H1 (cell line): ENCODE measurements around the gene ELL.
"Not testable (repeated sequence)": the region's sequence is repeated elsewhere in the genome, so short reads cannot be mapped to it uniquely, and the experiment has no call there.

Experiments
- CEBPB ChIP-seq: IDR thresholded peaks from 2 replicates; pipeline ENCODE4 v1.6.1; 2012; ENCODE audit warnings: low read depth, low read length
- TAF1 ChIP-seq: IDR thresholded peaks from 2 replicates; pipeline ENCODE4 v1.6.1; 2011; ENCODE audit warnings: mild to moderate bottlenecking, low read depth, low read length
- TF ChIP-seq, protein P1 (sequence below), 3 experiments: IDR thresholded peaks; 1 replicate in 2 of 3; 2 replicates in 1 of 3; pipeline versions ENCODE4 v1.5.1 to v1.6.1; 2011; ENCODE audit warnings: low read length in 3 of 3, mild to moderate bottlenecking in 3 of 3, inconsistent platforms in 2 of 3, low read depth in 1 of 3, moderate library complexity in 1 of 3; ENCODE audit not compliant: insufficient read depth in 1 of 3; ENCODE audit errors: control extremely low read depth in 1 of 3

DNA sequence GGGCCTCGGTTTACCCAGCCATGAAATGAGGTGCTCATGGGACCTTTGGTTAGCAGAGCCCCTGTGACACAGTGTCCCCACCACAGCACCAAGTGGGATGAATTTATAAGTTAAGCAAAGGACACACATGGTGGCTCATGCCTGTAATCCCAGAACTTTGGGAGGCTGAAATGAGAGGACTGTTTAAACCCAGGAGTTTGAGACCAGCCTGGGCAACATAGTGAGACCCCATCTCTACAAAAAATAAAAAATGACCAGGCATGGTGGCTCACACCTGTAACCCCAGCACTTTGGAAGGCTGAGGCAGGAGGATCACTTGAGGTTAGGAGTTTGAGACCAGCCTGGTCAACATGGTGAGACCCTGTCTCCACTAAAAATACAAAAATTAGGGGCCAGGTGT is 18.3 kb upstream of the ELL start:
- TF ChIP-seq, protein P1, sequence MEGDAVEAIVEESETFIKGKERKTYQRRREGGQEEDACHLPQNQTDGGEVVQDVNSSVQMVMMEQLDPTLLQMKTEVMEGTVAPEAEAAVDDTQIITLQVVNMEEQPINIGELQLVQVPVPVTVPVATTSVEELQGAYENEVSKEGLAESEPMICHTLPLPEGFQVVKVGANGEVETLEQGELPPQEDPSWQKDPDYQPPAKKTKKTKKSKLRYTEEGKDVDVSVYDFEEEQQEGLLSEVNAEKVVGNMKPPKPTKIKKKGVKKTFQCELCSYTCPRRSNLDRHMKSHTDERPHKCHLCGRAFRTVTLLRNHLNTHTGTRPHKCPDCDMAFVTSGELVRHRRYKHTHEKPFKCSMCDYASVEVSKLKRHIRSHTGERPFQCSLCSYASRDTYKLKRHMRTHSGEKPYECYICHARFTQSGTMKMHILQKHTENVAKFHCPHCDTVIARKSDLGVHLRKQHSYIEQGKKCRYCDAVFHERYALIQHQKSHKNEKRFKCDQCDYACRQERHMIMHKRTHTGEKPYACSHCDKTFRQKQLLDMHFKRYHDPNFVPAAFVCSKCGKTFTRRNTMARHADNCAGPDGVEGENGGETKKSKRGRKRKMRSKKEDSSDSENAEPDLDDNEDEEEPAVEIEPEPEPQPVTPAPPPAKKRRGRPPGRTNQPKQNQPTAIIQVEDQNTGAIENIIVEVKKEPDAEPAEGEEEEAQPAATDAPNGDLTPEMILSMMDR (IDR thresholded peaks at IDR 0.05; ENCODE audit: control extremely low read depth in 1 of 3, insufficient read depth in 1 of 3, low read depth in 1 of 3, low read length in 3 of 3): not testable (repeated sequence)
- not testable (repeated sequence) for TF ChIP-seq TAF1, CEBPB
